Upper lobe of left lung (tissue), 4 donors: Measurements from ENCODE around the gene MYH13.

ENCODE experiments used
- POLR2AphosphoS5 ChIP-seq, 2 donors: sonication (generic); formaldehyde crosslinking; IDR thresholded peaks; one replicate each; pipeline ENCODE4 v1.5.1; 2017; ENCODE audit warnings: antibody characterized with exemption in 2 of 2
- TF ChIP-seq, protein P1 (sequence below), 6 experiments: fragments of 450-650 bp in 4 of 6; fragments of 200-600 bp in 2 of 6; sonication (generic) in 2 of 6; IDR thresholded peaks; one replicate each; pipeline ENCODE4 v1.5.1; 2016 to 2019; ENCODE audit warnings: antibody characterized with exemption in 6 of 6

DNA sequence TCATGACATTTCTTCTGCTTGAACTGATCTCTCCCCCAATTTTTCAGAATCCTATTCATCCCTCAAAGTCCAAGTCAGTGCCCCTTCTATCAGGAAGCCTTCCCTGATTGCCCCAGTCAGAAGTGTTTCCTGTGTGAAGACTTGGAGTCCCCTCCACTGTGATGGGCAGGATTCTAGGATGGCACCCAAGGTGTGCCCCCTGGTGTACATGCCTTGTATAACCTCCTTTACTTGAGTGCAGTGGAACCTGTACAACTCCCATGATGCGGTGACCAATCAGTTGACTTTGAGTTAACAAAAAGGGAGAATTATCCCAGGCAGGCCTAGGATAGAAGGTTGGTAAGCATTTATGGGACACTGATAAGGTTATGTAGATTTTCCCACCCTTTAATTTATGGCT is 23.4 kb downstream of the MYH13 start:
- TF ChIP-seq, protein P1, sequence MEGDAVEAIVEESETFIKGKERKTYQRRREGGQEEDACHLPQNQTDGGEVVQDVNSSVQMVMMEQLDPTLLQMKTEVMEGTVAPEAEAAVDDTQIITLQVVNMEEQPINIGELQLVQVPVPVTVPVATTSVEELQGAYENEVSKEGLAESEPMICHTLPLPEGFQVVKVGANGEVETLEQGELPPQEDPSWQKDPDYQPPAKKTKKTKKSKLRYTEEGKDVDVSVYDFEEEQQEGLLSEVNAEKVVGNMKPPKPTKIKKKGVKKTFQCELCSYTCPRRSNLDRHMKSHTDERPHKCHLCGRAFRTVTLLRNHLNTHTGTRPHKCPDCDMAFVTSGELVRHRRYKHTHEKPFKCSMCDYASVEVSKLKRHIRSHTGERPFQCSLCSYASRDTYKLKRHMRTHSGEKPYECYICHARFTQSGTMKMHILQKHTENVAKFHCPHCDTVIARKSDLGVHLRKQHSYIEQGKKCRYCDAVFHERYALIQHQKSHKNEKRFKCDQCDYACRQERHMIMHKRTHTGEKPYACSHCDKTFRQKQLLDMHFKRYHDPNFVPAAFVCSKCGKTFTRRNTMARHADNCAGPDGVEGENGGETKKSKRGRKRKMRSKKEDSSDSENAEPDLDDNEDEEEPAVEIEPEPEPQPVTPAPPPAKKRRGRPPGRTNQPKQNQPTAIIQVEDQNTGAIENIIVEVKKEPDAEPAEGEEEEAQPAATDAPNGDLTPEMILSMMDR (IDR thresholded peaks at IDR 0.05), result no peak
- no peak for TF ChIP-seq POLR2AphosphoS5 (IDR thresholded peaks at IDR 0.05)
